ENCODE measurements around the gene MILR1.
"Not testable (repeated sequence)": the region's sequence is repeated elsewhere in the genome, so short reads cannot be mapped to it uniquely, and the experiment has no call there.

MILR1 gene

GRCh38 chr17:64428406-64428805, 20.5 kb upstream of the MILR1 start:
- DNase-seq (ENCODE audit: low read depth in 3 of 3): no peak

- not testable (repeated sequence) for DNase-seq (ENCODE audit: low read depth in 3 of 3)
These were observed 18.9 kb upstream of the MILR1 start for GRCh38 chr17:64430036-64430435.

GRCh38 chr17:64431534-64431933, 17.4 kb upstream of the MILR1 start:
- DNase-seq (ENCODE audit: low read depth in 3 of 3): no peak

- DNase-seq (ENCODE audit: low read depth in 3 of 3): no peak
These were observed 10.9 kb upstream of the MILR1 start for GRCh38 chr17:64437944-64438525.

GRCh38 chr17:64439521-64439920, 9.4 kb upstream of the MILR1 start:
- DNase-seq (ENCODE audit: low read depth in 3 of 3): not testable (repeated sequence)

GRCh38 chr17:64439956-64440355, 9.0 kb upstream of the MILR1 start:
- DNase-seq (ENCODE audit: low read depth in 3 of 3): no peak

GRCh38 chr17:64441772-64442540, 7.0 kb upstream of the MILR1 start:
- DNase-seq (ENCODE audit: low read depth in 3 of 3): peak in 1 of 3 experiments; percentile 1

- DNase-seq (ENCODE audit: low read depth in 3 of 3): no peak
These were observed 6.4 kb upstream of the MILR1 start for GRCh38 chr17:64442541-64442971.

GRCh38 chr17:64443086-64443760, 5.7 kb upstream of the MILR1 start:
- no peak for DNase-seq (ENCODE audit: low read depth in 3 of 3)

- DNase-seq (ENCODE audit: low read depth in 3 of 3): no peak
These were observed 1.4 kb upstream of the MILR1 start for GRCh38 chr17:64447526-64447925.

- DNase-seq (ENCODE audit: low read depth in 3 of 3): no peak
These were observed 630 bp downstream of the MILR1 start for GRCh38 chr17:64449545-64449944.

GRCh38 chr17:64455993-64456885, 7.3 kb downstream of the MILR1 start:
- no peak for DNase-seq (ENCODE audit: low read depth in 3 of 3)

GRCh38 chr17:64457156-64457555, 8.2 kb downstream of the MILR1 start:
- no peak for DNase-seq (ENCODE audit: low read depth in 3 of 3)

- DNase-seq (ENCODE audit: low read depth in 3 of 3): no peak
These were observed 9.8 kb downstream of the MILR1 start for GRCh38 chr17:64458756-64459155.

GRCh38 chr17:64459284-64459747, 10.4 kb downstream of the MILR1 start:
- no peak for DNase-seq (ENCODE audit: low read depth in 3 of 3)

GRCh38 chr17:64459818-64460217, 10.9 kb downstream of the MILR1 start:
- DNase-seq (ENCODE audit: low read depth in 3 of 3): not testable (repeated sequence)

GRCh38 chr17:64460955-64461354, 12.0 kb downstream of the MILR1 start:
- DNase-seq (ENCODE audit: low read depth in 3 of 3): no peak

GRCh38 chr17:64461788-64462187, 12.9 kb downstream of the MILR1 start:
- DNase-seq (ENCODE audit: low read depth in 3 of 3): no peak

- DNase-seq (ENCODE audit: low read depth in 3 of 3): no peak
These were observed 17.3 kb downstream of the MILR1 start for GRCh38 chr17:64466019-64466735.

GRCh38 chr17:64466834-64467233, 17.9 kb downstream of the MILR1 start:
- not testable (repeated sequence) for DNase-seq (ENCODE audit: low read depth in 3 of 3)

GRCh38 chr17:64470625-64471024, 21.7 kb downstream of the MILR1 start:
- DNase-seq (ENCODE audit: low read depth in 3 of 3): no peak
